Hepatocyte (in vitro differentiated cells): Measurements from ENCODE around the gene RNFT2.

ENCODE experiments used
- EZH2 ChIP-seq: fragments of 200-600 bp; sonication (generic); IDR thresholded peaks from 2 replicates; pipeline ENCODE4 v1.6.1; 2016; ENCODE audit warnings: antibody characterized with exemption, mild to moderate bottlenecking, borderline replicate concordance
- EZH2phosphoT487 ChIP-seq: fragments of 200-600 bp; sonication (generic); IDR thresholded peaks from one replicate; pipeline ENCODE4 v1.6.1; 2018; ENCODE audit warnings: antibody characterized with exemption, mild to moderate bottlenecking, low read depth, moderate library complexity; ENCODE audit not compliant: unreplicated experiment, severe bottlenecking
- TF ChIP-seq, protein P1 (sequence below): fragments of 200-600 bp; sonication (generic); IDR thresholded peaks from 2 replicates; pipeline ENCODE4 v1.5.1; 2016; ENCODE audit warnings: antibody characterized with exemption, mild to moderate bottlenecking; ENCODE audit not compliant: poor library complexity

DNA sequence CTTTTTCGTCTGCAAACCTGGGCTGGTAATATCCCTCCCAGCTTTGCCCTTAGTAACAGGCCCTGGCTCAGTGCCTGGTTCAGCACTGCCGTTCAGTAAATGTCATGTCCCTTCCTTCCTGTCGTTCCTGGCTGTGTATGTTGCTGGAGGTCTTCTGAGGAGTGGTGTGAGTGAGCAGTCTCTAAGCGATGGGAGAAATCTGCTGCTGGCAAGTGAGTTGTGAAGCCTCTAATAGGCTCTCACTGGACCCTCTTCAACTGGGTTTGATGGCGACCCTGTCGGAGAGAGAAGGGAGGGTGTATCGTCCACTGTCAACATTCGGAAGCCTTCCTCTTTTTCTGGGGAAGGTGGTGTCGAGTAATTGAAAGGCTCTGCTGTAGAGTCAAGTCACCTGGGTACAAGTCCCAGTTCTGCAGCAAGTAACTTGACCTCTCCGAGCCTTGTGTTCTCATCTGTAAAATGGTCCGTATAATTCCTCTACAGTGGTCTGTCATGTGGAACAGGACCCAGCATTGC, 80.3 kb downstream of the RNFT2 start:
- TF ChIP-seq, protein P1, sequence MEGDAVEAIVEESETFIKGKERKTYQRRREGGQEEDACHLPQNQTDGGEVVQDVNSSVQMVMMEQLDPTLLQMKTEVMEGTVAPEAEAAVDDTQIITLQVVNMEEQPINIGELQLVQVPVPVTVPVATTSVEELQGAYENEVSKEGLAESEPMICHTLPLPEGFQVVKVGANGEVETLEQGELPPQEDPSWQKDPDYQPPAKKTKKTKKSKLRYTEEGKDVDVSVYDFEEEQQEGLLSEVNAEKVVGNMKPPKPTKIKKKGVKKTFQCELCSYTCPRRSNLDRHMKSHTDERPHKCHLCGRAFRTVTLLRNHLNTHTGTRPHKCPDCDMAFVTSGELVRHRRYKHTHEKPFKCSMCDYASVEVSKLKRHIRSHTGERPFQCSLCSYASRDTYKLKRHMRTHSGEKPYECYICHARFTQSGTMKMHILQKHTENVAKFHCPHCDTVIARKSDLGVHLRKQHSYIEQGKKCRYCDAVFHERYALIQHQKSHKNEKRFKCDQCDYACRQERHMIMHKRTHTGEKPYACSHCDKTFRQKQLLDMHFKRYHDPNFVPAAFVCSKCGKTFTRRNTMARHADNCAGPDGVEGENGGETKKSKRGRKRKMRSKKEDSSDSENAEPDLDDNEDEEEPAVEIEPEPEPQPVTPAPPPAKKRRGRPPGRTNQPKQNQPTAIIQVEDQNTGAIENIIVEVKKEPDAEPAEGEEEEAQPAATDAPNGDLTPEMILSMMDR, result no peak
- TF ChIP-seq EZH2 (no peak), EZH2phosphoT487 (no peak)
